HG03342 (cell line): Measurements from ENCODE around the gene FOXA2.
"Not testable (repeated sequence)": the region's sequence is repeated elsewhere in the genome, so short reads cannot be mapped to it uniquely, and the experiment has no call there.

Experiments
- ATAC-seq: cut with Tn5 transposase; IDR thresholded peaks from one replicate; pipeline ENCODE4 v1.9.1; 2021; ENCODE audit warnings: mild to moderate bottlenecking, moderate library complexity; ENCODE audit not compliant: unreplicated experiment

The FOXA2 gene

DNA sequence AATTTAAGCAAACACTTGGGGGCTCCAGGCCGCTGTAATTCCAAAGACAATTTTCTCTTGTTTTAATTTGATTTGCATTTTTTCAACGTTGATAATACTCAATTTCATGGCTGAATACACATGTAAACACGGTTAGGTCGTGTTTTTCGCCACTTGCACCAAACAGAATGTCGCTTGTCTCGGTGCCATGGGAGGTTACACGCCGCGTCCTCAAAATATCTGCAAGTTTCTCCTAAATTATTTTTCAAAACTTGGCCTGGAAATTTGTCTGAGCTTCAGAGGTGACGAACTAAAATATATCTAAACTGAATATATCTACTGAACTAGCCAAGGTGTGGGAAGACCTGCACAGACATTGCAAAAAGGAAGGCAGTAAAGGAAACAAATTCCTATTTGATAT, 15.0 kb downstream of the FOXA2 start:
- no peak for ATAC-seq

- no peak for ATAC-seq
These were observed 15.5 kb downstream of the FOXA2 start for GRCh38 chr20:22568872-22569344.

GRCh38 chr20:22567944-22568871, 16.2 kb downstream of the FOXA2 start:
- no peak for ATAC-seq

DNA sequence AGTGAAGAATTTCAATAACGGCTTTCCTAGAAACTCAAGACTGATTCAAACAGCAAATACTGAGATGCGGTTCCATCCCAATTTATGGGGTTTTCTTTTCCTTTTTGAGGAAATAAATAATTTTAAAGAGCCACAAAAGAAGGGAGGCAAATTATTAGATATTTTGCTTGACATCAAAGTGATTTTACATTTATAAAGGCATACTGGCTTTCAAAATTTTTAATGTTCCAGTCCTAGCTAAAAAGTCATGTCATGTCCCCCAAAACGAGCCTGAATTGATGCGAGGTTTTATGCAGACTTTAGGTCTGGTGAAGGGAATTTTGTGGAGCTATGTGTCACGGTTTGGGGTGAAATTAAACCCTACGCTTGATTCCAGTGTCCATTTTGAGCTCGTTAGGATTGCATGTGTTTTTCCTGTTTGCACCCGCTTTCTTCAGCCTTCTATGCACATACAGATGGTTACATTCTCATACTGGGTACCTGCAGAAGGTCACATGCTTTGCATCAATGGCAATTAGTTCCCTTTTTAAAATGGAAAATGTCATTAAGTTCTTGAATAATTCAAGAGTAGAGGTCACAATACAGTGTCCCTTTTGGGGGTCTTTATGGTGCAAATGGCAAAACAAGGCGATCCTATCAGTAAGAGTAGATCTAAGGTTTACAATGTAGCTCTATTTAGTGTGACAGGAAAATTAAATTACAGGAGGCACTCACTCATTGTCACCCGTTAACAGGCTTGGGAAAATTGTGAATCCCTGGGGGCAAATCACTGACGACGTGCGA, 17.3 kb downstream of the FOXA2 start:
- ATAC-seq = no peak

GRCh38 chr20:22563062-22563965, 21.1 kb downstream of the FOXA2 start:
- no peak for ATAC-seq

DNA sequence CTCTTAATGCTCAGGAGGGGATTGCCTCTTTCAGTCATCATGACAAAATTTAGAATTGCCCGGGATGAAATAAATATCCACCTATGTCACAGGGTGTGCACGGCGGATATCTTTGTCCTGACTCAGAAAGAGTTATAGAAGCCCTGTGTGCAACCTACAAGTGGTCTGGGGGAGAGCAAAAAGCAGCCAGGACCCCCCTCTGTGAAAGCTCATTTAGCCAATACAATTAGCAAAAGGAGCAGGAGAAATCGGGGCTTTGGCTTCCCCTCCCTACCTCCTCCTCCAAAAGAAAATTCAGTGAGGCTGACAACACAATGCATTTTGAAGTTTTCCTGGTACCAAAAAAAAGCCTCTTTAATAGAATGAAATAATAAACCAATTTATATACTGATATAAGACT, 21.8 kb downstream of the FOXA2 start:
- ATAC-seq = no peak

- no peak for ATAC-seq
These were observed 22.3 kb downstream of the FOXA2 start for GRCh38 chr20:22561965-22562577.

DNA sequence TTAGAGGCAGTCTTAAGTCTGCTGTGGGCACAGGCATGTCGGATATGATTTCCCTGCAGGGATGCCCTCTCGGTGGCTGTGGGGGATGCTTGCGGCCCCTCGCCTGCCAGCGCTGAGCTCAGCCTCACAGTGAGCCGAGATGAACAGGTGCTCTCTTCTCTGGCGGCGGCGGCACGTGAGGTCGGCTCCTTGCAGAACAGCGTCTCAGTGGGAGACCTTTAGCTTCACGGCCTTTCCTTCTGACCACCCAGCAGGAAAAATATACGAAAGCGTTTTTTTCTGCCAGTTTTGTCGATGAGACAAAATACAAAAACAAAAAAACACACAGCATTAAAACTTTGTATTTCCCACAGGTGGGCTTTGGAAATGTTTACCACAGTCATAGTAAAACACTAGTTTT, 23.6 kb downstream of the FOXA2 start:
- ATAC-seq = no peak

GRCh38 chr20:22559711-22560318, 24.6 kb downstream of the FOXA2 start:
- ATAC-seq = no peak

- ATAC-seq = no peak
These were observed 26.7 kb downstream of the FOXA2 start for GRCh38 chr20:22557403-22558276.

GRCh38 chr20:22556565-22557056, 27.8 kb downstream of the FOXA2 start:
- no peak for ATAC-seq

GRCh38 chr20:22555791-22556564, 28.4 kb downstream of the FOXA2 start:
- ATAC-seq = no peak

DNA sequence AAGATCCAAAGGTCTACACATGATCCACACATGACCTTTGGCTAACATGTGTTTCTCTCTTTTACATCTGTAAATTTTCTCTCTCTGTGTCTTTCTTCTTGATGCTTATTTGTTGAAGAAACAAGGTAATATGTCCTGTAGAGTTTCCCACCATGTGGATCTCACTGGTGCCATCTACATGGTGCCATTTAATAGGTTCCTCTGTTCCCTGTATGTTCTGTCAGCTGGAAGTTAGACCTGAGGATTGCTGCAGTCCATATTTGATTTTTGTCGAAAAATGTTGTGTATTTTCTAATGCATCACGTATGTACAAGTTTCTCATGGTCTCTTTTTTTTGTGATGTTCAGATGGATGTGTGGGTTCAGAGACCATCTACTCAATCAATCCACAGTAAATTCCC, 30.0 kb downstream of the FOXA2 start:
- no peak for ATAC-seq

- not testable (repeated sequence) for ATAC-seq
These were observed 33.9 kb downstream of the FOXA2 start for GRCh38 chr20:22550514-22550913.

DNA sequence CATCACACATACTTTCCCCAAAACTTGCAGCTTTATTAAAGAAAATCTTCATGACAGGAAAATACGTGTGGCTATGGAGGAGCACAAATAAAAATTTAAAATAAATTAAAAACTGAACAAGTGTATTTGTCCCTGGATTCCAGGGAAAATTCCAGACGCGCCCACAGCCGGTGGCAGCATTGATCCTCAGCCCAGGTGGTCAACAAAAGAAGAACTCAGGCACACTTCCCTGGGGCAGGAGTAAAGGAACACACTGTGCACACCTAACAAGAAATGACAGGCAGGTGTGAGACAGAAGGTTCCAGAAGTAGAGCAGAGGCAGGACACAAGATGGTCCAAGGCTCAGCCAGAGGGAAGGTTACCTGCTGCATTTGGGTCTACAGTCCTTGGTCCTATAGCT, 36.3 kb downstream of the FOXA2 start:
- ATAC-seq = no peak

GRCh38 chr20:22546344-22546743, 38.0 kb downstream of the FOXA2 start:
- ATAC-seq = no peak

GRCh38 chr20:22545045-22545444, 39.3 kb downstream of the FOXA2 start:
- no peak for ATAC-seq

- ATAC-seq = no peak
These were observed 39.9 kb downstream of the FOXA2 start for GRCh38 chr20:22544462-22544861.
